GM21390 (cell line): ENCODE measurements around the gene SAP30BP.

Experiments
- ATAC-seq: cut with Tn5 transposase; IDR thresholded peaks from one replicate; pipeline ENCODE4 v1.9.1; 2021; ENCODE audit not compliant: unreplicated experiment

The SAP30BP gene

DNA sequence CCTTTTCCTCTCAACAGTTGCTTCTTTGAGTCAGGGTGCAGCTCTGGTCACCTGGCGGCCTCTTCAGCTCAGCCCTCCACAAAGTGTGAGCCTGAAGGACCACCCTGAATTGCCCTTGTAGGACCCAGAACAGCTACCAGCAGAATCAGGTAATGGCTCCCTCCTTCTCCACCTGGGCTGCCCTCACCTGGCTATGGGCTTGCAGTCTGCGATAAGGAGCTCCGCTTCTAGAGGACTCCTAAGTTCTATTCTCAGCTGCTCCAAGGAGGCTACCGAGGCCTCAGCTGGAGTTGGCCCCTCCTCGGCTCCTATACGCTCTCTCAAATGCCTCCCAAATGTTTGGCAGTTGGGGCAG is 20.5 kb upstream of the SAP30BP start:
- ATAC-seq, result no peak

DNA sequence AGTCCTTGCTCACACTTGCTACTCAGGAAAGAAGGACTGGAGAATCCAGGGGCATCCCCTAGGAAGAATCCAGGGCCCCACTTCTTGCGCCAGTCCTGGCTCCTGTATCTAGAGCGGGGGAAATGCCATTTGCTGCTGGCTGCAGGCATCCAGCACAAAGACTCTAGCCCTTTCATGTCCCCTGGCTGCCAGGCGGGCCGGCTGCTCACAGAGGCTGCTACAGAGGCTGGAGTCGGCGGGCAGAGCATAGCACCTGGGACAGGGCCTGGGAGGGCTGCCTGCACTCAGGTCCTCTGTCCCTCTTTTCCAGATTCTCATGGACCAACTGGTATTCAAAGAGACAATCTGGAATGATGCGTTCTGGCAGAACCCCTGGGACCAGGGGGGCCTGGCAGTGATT is 20.1 kb upstream of the SAP30BP start:
- no peak for ATAC-seq

DNA sequence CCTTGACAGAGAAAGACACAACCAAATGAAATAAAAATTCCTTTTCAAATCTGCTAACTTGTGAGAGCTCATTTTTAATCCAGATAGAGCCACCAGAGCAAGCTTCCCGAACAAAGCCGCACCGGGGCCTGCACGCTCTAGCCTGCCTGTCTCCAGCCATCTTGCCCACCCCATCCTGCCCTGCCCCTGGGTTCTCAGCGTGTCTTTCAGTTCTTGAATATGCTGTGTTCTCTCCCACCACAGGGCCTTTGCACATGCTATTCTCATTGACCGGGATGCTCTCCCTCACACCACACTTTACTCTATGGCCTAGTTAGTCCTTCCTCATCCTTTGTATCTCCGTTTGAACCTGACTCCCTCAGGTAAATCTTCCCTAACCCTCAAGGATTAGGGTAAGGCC is 19.2 kb upstream of the SAP30BP start:
- ATAC-seq, result no peak

DNA sequence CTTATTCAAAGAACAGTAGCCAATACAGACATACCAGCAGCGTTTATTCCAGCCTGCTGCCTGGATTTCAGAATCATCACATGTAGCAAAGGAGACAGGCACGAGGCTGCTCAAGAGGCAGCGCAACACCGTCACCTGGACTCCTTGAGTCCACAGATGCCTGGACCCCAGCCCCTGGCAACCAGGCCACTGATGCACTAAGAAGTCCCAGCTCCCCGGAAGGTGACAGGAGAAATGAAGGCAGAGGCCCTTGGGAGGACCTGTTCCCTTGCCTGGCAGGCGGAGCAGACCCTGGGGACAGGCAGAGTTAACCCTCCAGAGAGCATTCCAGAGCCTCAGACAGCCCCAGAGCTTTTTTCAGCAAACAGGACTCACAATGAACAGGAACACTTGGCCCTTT is 17.5 kb upstream of the SAP30BP start:
- no peak for ATAC-seq

DNA sequence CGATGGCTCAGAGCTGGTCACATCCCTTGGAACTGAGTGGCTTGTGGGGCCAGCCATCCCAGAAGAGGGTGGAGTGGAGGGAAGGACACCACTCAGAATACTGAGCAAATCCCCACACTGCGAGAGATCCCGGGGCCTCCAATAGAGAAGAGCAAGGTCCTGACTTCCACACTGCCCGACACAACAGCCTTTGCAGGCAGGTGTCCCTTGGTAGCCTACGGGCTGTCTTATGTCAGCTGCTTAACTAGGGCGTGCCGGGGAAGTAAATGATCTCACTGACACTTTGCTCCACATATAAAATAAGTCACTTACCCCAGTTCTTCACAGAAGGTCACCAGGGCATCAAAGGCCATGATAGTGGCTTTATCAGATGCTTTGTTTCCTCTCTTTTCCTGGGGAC is 16.3 kb upstream of the SAP30BP start:
- no peak for ATAC-seq

DNA sequence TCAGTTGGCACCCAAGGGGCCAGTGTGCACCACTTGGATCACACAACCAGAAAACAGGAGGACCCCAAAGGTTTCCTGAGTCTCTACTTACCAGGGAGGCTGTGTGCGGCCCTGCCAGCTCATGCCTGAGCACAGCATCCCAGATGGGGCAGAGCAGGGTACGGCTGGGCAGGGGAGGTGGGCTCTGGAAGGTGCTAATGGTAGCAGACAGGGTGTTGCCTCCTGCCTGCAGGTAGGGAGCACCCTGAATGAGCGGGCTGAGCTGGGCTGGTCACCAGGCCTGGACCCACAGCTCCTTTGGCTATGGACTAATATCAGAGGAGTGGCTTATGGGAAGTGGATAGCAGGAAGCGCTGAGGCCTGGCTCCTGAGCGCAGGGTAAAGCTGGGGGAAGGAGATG is 14.8 kb upstream of the SAP30BP start:
- no peak for ATAC-seq

DNA sequence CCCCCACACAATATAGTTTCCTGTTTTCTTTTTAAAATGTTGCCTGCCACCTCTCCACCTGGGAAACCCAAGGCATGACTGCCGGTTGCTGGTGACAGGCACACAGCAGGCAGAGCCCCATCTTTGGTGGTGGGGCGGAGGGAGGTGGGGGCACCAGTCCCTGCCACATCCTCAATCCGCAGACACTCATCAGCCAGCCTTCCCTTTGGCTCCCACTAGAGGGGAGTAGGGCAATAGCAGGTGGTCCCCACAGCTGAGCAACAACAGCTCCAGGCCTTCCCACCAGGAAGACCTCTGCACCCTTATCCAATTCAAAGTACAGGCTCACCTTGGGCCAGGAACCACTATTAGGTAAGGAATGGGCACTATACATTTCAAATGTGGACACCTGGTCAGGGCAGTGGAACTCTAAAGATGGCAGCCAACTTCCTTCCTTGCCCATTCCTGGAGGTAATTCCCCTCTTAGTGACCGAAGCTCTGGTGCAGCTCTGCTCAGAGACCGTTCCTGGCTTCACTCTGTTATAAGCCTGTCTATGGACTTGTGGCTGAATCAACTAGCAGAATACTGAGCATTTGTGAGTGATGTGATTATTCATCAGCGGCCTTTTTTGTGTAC is 14.1 kb upstream of the SAP30BP start:
- ATAC-seq, result no peak

DNA sequence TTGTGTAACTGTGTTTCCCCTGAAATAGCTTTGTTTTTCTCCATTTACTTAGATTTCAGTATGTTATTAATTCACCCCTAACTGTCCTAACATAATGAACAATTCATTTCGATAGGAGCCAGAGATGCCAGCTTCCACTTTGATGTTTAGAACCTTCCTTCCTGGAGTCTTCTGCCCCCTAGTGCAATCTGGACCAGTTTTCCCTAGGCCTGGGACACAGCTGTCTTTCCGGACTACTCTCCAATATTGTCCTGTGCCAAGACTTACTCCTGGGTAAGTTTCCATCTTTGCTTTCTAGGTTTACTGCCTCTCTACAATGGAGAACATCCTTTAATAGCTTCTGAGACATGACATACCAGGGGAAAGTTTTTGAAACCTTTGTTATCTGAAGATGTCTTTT is 13.0 kb upstream of the SAP30BP start:
- no peak for ATAC-seq

DNA sequence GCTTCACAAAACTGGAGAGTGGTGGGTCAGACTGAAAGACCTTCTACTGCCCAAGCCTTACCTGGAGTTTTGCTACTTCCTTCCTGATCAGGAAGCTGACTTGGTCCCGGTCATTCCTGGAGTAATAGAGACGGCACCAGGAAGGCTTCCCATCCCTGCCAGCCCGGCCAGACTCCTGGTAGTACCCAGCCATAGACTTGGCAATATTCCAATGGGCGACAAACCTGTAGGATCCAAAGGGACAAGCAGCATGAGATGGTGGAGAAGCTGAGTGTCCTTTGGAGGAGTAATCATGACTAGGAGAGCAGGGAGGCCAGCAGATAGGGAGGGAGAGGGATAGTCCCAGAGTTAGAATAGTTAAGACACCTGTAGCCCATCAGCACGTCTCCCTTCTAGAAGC is 8.9 kb upstream of the SAP30BP start:
- ATAC-seq, result no peak

DNA sequence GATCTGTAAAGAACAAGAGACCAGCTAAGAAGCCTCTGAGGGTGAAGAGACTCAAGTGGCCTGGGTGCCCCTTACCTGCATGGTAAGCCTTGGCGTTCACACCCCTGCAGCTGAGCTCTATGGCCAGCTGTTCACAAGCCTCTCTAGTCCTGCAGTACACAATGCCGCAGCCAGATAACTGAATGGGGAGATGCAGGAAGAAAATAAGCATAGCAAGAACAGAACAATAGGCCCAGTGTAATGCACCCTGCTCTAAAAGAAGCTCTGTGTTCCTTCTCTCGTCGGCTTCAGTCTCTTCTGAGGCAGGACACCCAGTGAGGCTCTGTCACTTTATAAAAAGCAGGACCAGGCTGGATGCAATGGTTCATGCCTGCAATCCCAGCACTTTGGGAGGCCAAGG is 5.6 kb upstream of the SAP30BP start:
- no peak for ATAC-seq

DNA sequence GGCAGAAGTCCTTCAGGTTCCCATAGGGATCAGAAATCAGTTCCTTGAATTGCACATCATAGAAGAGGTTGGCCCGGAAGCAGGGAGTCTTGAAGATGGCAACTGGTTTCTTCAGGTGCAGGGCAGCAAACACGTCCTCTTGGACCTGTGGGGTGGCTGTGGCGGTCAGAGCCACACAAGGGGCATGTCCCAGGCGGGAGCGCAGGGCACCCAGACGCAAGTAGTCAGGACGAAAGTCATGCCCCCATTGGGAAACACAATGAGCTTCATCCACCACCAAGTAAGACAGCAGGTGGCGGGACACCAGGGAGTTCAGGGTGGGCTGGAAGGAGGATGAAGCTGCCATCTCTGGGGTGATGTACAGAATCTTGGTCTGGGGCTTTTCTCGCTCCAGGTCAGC is 4.6 kb upstream of the SAP30BP start:
- no peak for ATAC-seq

DNA sequence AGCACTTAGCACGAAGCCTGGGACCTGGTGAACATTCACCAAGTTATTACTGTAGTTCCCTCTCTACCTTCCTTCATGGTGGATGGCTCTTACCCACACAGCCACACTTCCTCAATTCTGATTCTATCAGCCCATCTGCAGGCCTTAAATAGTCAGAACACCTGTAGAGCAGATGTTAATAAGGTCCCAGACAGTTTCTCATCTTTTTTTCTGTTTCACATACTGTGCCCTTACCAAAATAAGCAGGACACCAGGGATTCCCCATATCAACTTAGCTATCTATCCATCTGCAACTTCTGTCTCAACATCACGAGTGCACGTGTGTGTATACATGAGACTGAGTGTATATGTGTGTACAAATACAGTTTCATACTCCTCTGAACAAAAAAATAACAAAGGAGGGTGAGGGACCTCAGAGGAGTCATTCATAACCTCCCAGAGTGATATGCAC is 3.0 kb upstream of the SAP30BP start:
- peak; percentile 70 for ATAC-seq

DNA sequence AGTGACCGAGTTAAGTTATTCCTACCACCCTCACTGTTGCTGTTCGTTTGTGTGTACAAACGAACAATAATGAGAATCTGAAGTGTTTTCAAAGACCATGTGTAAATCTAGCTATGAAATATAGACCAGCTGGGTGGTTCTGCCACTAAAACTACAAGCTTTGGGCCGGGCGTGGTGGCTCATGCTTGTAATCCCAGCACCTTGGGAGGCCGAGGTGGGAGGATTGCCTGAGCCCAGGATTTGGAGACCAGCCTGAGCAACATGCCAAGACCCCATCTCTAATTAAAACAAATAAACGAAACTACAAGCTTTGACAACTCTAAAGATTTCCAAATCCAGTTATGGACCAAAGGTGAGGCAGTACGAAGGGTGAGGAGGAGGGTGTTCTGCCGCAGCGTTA is 1.2 kb upstream of the SAP30BP start:
- ATAC-seq, result no peak

DNA sequence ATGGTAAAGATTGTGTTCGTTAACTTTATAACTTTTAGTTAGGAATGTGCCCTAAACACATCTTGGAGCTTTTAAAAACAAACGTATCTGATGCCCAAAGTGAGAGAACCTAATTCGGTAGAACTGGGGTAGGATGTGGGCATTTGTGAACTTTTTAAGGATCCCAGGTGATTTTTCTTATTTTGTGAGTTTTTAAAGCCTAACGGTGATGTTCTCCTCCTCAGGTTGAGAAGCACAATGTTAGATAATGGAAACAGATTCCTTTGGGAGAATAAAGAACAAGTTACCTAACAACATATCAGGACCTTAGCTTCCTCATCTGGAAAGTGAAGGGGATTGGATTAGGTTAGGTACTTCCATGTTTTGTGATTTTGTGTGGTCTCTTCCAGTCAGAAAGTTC is 687 bp downstream of the SAP30BP start:
- ATAC-seq, result no peak

DNA sequence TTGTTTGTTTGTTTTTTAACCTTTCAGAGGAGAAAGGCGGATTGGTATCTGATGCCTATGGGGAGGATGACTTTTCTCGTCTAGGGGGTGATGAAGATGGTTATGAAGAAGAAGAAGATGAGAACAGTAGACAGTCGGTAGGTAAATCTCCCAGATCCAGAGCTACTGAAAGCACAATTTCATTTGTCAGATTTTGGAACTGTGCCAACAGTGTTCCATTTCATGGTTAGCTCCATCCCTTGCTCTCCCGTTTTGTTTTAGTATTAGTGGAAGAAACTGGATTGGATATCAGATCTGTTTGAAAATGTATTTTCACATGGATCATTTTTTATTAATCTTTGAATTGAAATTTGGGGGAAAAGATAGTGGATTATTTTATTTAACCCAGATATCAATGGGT is 1.4 kb downstream of the SAP30BP start:
- ATAC-seq, result no peak

DNA sequence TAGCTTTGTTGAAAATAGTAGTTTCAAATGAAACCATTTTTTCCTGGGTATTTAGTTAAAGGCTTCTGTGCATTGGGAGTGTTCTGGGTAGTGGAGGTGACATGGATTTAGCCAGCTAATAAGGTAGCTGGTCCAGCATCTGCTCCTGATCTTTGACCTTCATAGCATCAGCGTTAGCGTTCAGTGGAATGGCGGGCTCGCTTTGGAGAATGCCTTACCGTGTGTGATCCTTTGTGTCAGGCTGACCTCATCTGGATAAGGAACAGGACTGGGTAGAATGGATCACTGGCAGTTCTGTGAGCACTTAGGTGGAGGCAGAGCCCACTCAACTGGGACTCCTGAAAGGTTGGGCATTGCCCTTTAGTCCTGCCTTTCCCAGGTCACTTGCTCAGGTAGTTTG is 3.7 kb downstream of the SAP30BP start:
- ATAC-seq, result no peak

DNA sequence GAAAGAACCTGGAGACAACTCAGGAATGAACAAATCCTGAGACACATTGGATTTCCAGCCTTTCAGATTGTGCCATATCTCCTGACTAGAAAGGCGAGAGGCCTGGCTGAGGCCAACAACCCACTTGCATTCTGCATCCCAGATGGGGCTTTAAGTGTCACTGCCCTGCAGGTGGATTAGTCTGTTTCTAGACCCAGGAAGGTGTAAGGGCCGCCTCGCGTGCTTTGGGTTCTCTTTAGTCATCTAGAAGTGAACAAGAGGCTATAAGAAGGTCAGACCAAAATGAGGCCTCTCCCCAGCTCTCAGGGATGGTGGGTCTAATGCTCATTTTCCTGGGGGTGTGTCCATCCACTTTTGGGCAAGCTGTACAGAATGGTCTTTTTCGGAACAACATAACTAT is 4.9 kb downstream of the SAP30BP start:
- no peak for ATAC-seq

DNA sequence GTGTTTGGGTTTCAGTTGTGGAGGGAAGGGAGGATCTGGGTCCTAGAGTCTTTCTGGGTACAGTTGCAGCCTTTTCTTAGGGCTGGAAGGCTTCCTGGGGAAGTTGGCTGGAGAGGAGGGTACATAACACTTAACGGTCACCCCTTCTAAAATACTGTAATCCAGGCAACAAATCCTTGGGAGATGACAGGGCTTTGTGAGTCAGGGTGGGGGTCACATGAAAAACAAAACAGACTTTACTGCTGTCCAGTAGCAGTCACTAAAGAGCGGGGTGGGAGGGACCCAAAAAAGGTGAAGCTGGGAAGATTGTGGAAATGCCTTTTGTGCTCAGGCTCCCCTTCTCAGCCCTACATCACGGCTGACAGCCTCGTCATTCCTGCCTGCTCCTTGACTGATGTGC is 6.3 kb downstream of the SAP30BP start:
- ATAC-seq, result no peak

DNA sequence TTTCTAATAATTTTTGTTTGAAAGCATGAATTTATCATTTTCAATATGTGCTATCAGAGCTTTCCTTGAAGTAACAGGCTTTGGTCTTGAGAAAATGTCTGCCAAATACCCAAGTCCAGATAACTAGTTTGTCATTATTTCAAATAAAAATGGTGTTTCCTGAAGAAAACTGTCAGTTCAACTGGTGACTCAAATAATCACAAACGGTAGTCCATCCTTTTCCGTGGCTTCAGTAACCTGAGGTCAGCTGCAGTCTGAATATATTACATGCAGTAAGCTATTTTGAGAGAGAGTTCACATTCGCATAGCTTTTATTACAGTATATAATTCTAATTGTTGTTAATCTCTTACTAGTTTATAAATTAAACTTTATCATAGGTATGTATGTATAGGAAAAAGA is 9.3 kb downstream of the SAP30BP start:
- no peak for ATAC-seq

DNA sequence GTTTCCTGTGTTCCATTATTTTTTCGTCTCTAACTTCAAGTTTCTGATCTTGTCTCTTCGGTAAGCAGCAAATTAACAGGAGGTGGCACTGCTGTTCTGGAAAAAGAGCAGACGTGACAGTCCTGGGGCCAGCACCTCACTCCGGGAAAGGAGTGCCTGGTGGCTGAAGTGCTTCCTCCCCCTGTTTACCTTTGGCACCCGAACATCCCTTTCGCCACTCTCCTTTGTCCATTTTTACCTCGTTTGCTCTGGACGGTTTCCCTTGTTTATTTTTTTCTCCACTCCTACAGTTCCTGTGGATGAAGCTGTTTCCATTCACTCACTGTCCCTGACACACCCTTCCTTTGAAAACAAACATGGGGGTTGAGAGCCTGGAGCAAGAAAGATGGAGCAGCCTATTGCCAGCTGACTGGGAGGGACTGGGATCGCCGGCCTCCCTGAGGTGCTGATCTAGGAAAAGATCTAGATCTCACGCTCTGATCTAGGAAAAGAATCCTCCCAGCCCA is 12.6 kb downstream of the SAP30BP start:
- no peak for ATAC-seq

DNA sequence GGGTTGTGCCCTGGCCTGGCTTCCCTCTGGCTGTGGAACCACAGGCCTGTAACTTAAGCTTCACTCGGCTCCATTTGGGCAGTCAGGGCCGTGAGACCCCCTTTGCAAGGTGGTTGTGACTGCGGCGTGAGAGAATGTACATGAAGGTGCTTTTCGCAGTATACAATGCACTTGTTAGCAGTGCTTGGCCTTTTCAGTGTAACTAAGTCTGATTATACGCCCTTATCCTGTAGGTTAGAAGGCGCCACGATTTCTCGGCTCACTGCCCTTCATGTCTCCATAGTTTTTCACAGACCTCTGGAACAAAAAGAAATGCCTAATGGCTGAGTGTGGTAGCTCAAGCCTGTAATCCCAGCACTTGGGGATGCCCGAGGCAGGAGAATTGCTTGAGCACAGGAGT is 13.3 kb downstream of the SAP30BP start:
- ATAC-seq, result no peak

DNA sequence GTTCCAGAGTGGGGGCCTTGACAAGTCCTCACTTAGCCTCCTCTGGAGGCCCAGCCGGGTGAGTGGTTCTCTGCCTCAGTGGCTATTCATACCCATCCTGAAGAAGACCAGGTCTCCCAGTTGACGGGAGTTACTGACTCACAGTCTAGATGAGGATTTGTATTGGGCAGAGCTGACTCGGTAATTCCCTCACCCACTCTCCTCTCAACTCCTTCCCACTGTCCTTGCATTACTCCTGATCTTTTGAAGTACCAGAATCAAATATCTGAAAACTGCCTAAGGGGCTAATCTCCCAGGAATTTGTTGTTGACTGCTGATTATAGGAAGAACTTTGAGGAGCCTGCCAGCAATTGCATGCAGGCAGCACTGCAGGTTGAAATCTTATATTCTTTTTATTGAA is 14.2 kb downstream of the SAP30BP start:
- no peak for ATAC-seq

DNA sequence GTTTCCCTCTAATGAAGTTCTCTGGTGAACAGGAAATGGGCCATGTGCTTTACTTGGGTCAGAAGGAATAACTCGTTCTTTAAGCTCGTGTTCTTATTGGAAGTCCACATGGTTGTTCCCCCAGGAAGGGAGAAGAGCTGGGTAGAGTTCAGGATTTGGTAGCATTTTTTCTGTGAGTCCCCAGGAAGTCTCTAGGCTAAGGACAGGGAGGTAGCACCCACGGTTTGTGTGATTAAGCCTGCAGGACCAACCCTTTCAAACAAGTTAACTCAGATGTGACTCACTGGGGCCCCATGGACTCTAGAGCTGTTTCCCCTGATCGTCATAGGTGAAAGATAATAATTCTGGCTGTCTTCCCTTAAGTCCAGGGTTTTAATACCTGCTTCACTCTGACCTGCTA is 16.4 kb downstream of the SAP30BP start:
- no peak for ATAC-seq

DNA sequence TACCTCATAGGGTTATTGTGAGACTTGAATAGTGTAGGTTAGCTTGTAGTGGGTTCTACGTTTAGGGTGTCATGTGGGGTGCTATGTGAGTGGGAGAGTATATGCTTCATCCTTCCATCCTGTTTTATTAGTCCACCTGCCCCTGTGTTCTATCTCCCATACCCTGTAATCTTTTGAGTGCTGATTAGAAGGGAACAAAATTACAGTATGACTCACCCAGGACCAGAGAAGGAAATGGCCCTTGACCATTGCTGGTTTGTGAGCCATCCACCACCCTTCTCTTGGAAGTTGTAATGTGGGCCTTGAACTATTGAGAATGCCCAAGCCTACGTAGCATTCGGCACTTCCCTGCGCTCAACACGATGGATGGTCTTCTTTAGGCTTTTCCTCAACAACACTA is 17.1 kb downstream of the SAP30BP start:
- no peak for ATAC-seq
